Breast epithelium (tissue), 4 donors: Measurements from ENCODE around the gene ANXA4. TPM values are rescaled to one million over a fixed set of nuclear protein-coding genes. Genes with fewer than 3 reads are reported as not detected.

ENCODE experiments used
- DNase-seq, 2 donors: peaks; one replicate each; pipeline ENCODE4 v3.0.0-alpha.2; 2019; ENCODE audit warnings: low spot score in 2 of 2
- H3K27ac ChIP-seq, 2 donors: fragments of 200-600 bp; sonication (generic) in 1 of 2; one replicate each; pipeline ENCODE4 v1.5.1; 2016 to 2019; ENCODE audit warnings: mild to moderate bottlenecking in 1 of 2
- H3K27me3 ChIP-seq, 2 donors: fragments of 200-600 bp; sonication (generic) in 1 of 2; one replicate each; pipeline versions ENCODE4 v1.5.1 to v1.6.0; 2017 to 2019; ENCODE audit warnings: control low read depth in 1 of 2, mild to moderate bottlenecking in 1 of 2
- H3K36me3 ChIP-seq: fragments of 200-600 bp; one replicate; pipeline ENCODE4 v1.5.1; 2019
- H3K4me1 ChIP-seq, 2 donors: fragments of 200-600 bp; sonication (generic); one replicate each; pipeline ENCODE4 v1.5.1; 2016 to 2019; ENCODE audit warnings: control low read depth in 1 of 2
- H3K4me3 ChIP-seq, 3 donors: fragments of 200-600 bp; sonication (generic); 1 replicate in 2 of 3; 2 replicates in 1 of 3; pipeline ENCODE4 v1.5.1; 2016 to 2019; ENCODE audit warnings: mild to moderate bottlenecking in 3 of 3, moderate library complexity in 2 of 3
- H3K9me3 ChIP-seq, 2 donors: fragments of 200-600 bp; sonication (generic) in 1 of 2; one replicate each; pipeline ENCODE4 v1.5.1; 2016 to 2019; ENCODE audit warnings: control low read depth in 1 of 2
- POLR2A ChIP-seq: fragments of 450-650 bp; IDR thresholded peaks from one replicate; pipeline ENCODE4 v1.6.1; 2016; ENCODE audit warnings: antibody characterized with exemption, mild to moderate bottlenecking, moderate library complexity
- POLR2AphosphoS5 ChIP-seq, 3 donors: sonication (generic); formaldehyde crosslinking; IDR thresholded peaks; one replicate each; pipeline ENCODE4 v1.6.1; 2017; ENCODE audit warnings: antibody characterized with exemption in 3 of 3
- intact Hi-C: fragments of 100-400 bp; cut with DNase I; formaldehyde crosslinking; loops from one replicate; pipeline ENCODE4 v1.15.1; 2023; ENCODE audit warnings: low total_unique reads
- total RNA-seq, 3 donors: library from RNA; depleted of rRNA; stranded (reverse); fragments of >200 nt; gene quantifications; one replicate each; pipeline ENCODE4 v1.1.0, GENCODE V29; 2016
- TF ChIP-seq, protein P1 (sequence below), 3 donors: fragments of 450-650 bp; IDR thresholded peaks; one replicate each; pipeline ENCODE4 v1.5.1; 2016 to 2017; ENCODE audit warnings: antibody characterized with exemption in 3 of 3, mild to moderate bottlenecking in 3 of 3, moderate library complexity in 3 of 3

Gene ANXA4
- total RNA-seq, 3 donors from 2014 or later, result 61.6 to 77.1 (median 65.6) TPM

DNA sequence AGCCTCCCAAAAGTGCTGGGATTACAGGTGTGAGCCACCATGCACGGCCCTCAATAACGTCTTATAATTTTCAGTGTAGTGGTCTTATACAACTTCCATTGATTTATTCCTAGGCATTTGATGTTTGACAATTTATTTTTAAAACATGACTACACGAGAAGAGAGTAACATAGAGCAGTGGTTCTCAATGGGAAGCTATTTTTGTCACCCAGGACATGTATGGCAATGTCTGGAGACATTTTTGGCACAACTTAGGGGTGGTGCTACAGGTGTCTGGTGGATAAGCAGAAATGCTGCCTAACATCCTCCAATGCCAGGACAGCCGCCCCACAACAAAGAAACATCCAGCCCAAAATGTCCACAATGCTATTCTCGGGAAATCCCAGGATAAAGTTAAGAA lies 12.7 kb upstream of the ANXA4 start:
- TF ChIP-seq POLR2A, result no peak
- TF ChIP-seq, protein P1, sequence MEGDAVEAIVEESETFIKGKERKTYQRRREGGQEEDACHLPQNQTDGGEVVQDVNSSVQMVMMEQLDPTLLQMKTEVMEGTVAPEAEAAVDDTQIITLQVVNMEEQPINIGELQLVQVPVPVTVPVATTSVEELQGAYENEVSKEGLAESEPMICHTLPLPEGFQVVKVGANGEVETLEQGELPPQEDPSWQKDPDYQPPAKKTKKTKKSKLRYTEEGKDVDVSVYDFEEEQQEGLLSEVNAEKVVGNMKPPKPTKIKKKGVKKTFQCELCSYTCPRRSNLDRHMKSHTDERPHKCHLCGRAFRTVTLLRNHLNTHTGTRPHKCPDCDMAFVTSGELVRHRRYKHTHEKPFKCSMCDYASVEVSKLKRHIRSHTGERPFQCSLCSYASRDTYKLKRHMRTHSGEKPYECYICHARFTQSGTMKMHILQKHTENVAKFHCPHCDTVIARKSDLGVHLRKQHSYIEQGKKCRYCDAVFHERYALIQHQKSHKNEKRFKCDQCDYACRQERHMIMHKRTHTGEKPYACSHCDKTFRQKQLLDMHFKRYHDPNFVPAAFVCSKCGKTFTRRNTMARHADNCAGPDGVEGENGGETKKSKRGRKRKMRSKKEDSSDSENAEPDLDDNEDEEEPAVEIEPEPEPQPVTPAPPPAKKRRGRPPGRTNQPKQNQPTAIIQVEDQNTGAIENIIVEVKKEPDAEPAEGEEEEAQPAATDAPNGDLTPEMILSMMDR (IDR thresholded peaks at IDR 0.05), result no peak
- no peak for TF ChIP-seq POLR2AphosphoS5 (IDR thresholded peaks at IDR 0.05)
- no peak overlapping the region for H3K4me3 ChIP-seq
- no peaks in the 10 kb centered on the region for H3K9me3 ChIP-seq
- no peaks in the 10 kb centered on the region for H3K4me1 ChIP-seq
- no peak overlapping the region for H3K27ac ChIP-seq
- intact Hi-C loops, result no loop called here
- H3K36me3 ChIP-seq, result no peaks in the 10 kb centered on the region
- DNase-seq, result no peak
- no peaks in the 10 kb centered on the region for H3K27me3 ChIP-seq

DNA sequence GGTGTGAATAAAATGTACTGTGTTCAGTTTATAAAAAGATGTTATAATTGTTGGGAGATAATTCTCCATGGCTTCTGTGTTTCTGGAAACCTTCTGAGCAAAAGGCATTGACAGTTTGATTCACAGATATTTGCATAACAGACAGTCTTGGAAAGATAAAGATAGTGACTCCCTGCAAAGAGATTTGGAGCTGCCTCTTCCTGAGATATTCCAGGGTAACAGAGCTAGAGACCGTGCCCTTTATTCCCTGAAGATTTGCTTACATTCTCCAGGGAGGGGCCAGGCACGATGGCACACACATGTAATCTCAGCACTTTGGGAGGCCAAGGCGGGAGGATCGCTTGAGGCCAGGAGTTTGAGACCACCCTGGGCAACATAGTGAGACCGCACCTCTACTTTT lies 12.2 kb upstream of the ANXA4 start:
- TF ChIP-seq POLR2AphosphoS5 (IDR thresholded peaks at IDR 0.05), result no peak
- TF ChIP-seq, protein P1 (IDR thresholded peaks at IDR 0.05), result no peak
- TF ChIP-seq POLR2A, result no peak

DNA sequence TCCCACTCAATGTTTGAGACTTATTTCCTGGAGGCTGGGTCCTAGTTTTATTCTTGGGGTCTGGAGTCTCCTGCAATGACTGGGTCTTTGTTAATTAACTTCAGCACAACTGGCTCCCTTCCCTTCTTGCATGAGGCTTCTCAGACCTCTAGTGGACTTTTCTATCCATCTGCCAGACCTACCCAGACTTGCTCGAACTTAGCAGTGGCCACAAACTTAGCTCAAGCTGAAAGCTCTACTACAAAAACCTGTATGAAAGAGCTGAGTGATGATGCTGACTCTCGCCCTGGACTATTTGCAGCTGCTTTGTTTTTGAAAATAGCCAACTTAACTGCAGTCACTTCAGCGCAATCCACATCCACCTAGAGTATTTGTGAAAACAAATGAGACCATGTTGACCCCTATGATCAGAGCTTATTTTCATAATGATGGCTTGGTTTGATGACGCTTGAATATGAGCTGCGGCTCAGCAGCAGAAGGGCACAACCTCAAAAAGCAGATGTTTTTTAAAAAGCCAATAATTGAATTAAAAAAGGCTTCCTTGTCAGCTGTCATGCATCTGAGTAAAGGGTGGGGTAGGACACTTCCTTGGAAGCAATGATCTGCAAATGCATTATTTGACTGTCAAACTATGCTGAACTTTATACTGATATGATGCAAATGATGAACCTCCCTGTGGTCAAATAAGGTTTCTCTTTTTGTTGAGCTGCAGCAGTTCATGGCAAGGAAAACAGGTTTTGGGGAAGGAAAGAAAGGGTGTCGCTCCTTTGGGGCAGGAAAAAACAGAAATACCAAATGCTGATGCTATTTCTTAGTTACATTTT lies 10.6 kb upstream of the ANXA4 start:
- Histone ChIP-seq H3K27ac (no peak overlapping the region), H3K36me3 (no peaks in the 10 kb centered on the region), H3K9me3 (no peaks in the 10 kb centered on the region), H3K4me3 (no peak overlapping the region), H3K27me3 (no peaks in the 10 kb centered on the region), H3K4me1 (no peaks in the 10 kb centered on the region)
- TF ChIP-seq, protein P1 (IDR thresholded peaks at IDR 0.05), result no peak
- TF ChIP-seq POLR2AphosphoS5 (IDR thresholded peaks at IDR 0.05), result no peak
- TF ChIP-seq POLR2A, result no peak
- no peak for DNase-seq
- intact Hi-C loops, result no loop called here

More for the DNA sequence above, 12.2 kb upstream of the ANXA4 start:
- H3K27ac ChIP-seq, result no peak overlapping the region
- no peaks in the 10 kb centered on the region for H3K36me3 ChIP-seq
- H3K4me1 ChIP-seq, result no peaks in the 10 kb centered on the region
- H3K9me3 ChIP-seq, result no peaks in the 10 kb centered on the region
- no peaks in the 10 kb centered on the region for H3K27me3 ChIP-seq
- intact Hi-C loops, result no loop called here
- DNase-seq, result no peak
- no peak overlapping the region for H3K4me3 ChIP-seq

DNA sequence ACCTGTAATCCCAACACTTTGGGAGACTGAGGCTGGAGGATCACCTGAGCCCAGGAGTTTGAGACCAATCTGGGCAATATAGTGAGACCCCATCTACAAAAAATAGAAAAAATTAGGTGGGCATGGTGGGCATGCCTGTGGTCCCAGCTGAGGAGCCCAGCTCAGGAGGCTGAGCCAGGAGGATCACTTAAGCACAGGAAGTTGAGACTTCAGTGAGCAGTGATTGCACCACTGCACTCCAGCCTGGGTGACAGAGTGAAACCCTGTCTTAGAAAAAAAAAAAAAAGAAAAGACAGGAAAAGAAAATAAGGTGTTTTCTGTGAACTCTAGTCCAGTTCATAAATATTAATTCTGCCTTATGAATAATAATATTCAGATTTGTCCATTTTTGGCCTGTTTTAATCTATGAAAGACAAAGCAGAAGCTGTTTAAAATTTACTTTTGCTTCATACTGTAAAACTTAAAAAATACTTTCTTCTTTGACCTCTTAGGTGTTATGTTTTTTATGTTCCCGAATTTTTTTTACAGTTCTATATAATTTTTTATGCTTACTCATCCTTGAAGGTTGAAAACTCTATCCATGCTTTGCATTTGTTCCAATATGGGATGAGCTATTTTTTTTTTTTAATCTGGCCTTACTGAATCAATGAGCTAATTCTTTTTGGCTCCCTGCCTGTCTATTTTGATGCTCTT lies 8.4 kb upstream of the ANXA4 start:
- Histone ChIP-seq H3K4me1 (no peaks in the 10 kb centered on the region), H3K27ac (no peak overlapping the region), H3K27me3 (no peaks in the 10 kb centered on the region), H3K9me3 (no peaks in the 10 kb centered on the region), H3K4me3 (no peak overlapping the region), H3K36me3 (no peaks in the 10 kb centered on the region)
- intact Hi-C loops, result no loop called here
- DNase-seq, result no peak
- TF ChIP-seq POLR2A, result no peak

DNA sequence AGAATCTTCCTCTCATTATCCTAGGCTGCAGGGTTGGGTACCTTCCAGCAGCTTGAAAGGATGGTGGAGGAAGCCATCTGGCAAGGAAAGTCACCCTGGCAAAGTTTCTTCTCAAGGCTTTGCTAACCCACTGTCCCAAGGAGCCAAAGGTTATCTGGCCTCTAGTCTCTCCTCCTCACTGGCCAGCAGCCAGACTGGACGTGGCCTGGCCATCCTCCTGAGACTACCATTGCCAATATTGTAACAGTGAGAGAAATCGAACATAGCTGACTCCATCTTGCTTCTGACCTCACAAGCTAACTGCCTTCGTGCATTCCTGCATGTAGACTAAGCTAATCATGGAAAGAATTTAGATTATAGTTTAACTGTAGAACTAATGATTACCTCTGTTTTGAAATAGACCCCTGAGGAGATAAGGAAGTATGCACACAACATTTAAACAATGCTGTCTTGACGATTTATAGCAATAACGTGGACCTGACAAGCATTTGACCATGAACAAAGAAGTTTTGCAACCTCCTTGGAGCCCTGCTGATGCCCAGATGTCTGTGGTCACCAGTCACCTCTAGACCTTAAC lies 7.8 kb upstream of the ANXA4 start:
- intact Hi-C loops, result no loop called here

More for the DNA sequence above, 7.8 kb upstream of the ANXA4 start:
- Histone ChIP-seq H3K4me3 (no peak overlapping the region), H3K4me1 (no peaks in the 10 kb centered on the region), H3K27me3 (no peaks in the 10 kb centered on the region), H3K36me3 (no peaks in the 10 kb centered on the region), H3K9me3 (no peaks in the 10 kb centered on the region), H3K27ac (no peak overlapping the region)
- no peak for DNase-seq
- TF ChIP-seq POLR2A (no peak), POLR2AphosphoS5 (IDR thresholded peaks at IDR 0.05) (no peak)
- TF ChIP-seq, protein P1 (IDR thresholded peaks at IDR 0.05), result no peak
